ENCODE measurements around the gene FGFR4.

- TF ChIP-seq POLR2A (IDR thresholded peaks at IDR 0.05; ENCODE audit: low read length) (no peak), GATA1 (IDR thresholded peaks at IDR 0.05; ENCODE audit: low read depth, low read length) (no peak)
These were observed 40.1 kb downstream of the FGFR4 start for GRCh38 chr5:177126771-177127170.

All from erythroblast (primary cell).